K562 (cell line): Measurements from ENCODE around the gene UTP20.

Source experiments
- HNRNPK ChIP-seq: fragments of 200-400 bp; formaldehyde crosslinking; IDR thresholded peaks from one replicate; pipeline ENCODE4 v1.6.1; 2018; ENCODE audit warnings: mild to moderate bottlenecking, low read depth, low read length; ENCODE audit not compliant: poor library complexity, severe bottlenecking
- ZFX ChIP-seq: sonication (generic); formaldehyde crosslinking; IDR thresholded peaks from 2 replicates; pipeline ENCODE4 v1.8.0; 2022; ENCODE audit warnings: mild to moderate bottlenecking, missing genetic modification reagents, moderate library complexity

DNA sequence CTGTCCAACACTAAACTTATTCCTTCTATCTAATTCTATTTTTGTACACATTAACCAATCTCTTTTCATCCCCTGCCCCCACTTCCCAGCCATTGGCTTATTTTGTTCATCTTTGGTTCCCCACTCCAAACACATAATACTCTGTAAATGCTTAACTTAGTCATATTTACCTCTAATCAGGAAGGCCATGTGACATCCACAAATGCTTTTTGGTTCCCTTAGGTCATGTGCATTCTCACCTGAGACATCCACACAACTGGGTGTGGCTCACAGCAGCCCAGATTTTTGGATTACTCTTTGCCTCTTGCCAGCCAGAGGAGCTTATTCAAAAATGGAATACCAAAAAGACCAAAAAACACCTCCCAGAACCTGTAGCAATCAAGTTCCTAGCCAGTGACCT lies 99.2 kb downstream of the UTP20 start:
- no peak for TF ChIP-seq ZFX
- TF ChIP-seq HNRNPK = no peak
